ENCODE data around the gene CAMLG. TPM values are rescaled to one million over a fixed set of nuclear protein-coding genes. Genes with fewer than 3 reads are reported as not detected.

CAMLG gene
- total RNA-seq, 1 experiment from 2014 or later: 29.3 TPM

DNA sequence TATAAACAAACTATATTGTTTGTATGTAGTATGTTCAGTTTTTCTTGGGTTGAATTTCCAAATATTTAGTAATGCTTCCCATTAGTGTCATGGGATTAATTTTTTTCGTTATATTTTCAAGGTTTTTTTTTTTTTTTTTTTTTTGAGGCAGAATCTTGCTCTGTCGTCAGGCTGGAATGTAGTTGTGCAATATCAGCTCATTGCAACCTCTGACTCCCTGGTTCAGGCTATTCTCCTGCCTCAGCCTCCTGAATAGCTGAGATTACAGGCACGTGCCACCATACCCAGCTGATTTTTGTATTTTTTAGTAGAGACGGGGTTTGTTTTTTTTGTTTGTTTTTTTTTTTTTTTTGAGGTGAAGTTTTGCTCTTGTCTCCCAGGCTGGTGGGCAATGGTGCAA, 30.9 kb downstream of the CAMLG start:
- peaks cover 55 to 61% of the 10 kb centered on the region in 2 experiments for H3K36me3 ChIP-seq (ENCODE audit: control insufficient read depth in 1 of 2, insufficient read depth in 2 of 2, low read length in 2 of 2)
- RAD21 ChIA-PET (ENCODE audit: low non-redundant PET in 1 of 2, low total read pairs in 2 of 2, uncharacterized antibody in 2 of 2, unreplicated experiment in 2 of 2): no interaction called here
- H3K9me2 ChIP-seq (ENCODE audit: insufficient read depth): no peaks in the 10 kb centered on the region
- H3K27me3 ChIP-seq (ENCODE audit: insufficient read depth, low read length): no peaks in the 10 kb centered on the region
- BruUV-seq (replicated peaks): no TSS peak
- no peaks in the 10 kb centered on the region for H4K20me1 ChIP-seq (ENCODE audit: insufficient read depth)
- CTCF ChIA-PET: no interaction called here
- H3K4me1 ChIP-seq (ENCODE audit: control insufficient read depth in 1 of 2, insufficient read depth in 2 of 2, low read length in 2 of 2): no peaks in the 10 kb centered on the region
- no peak overlapping the region for H3K27ac ChIP-seq (ENCODE audit: low read depth, low read length)
- POLR2A ChIA-PET: interaction anchor here (0.7 kb wide), 2 partner anchors 92 to 135 kb away, joined by 3 to 4 read pairs; no protein-coding TSS in a partner anchor
- DNase-seq (ENCODE audit: low read depth, low spot score) (no peak), ATAC-seq (no peak)
- H3K79me2 ChIP-seq (ENCODE audit: insufficient read depth, low read length): peaks cover 73% of the 10 kb centered on the region
- H3K4me2 ChIP-seq (ENCODE audit: low read length): no peak overlapping the region
- no peaks in the 10 kb centered on the region for H3K9me3 ChIP-seq (ENCODE audit: control insufficient read depth in 1 of 2, insufficient read depth in 1 of 2, low read depth in 1 of 2, low read length in 2 of 2)
- intact Hi-C loops (cut with micrococcal nuclease): no loop called here
- no peak overlapping the region for H3K4me3 ChIP-seq (replicated peaks in 1 of 2; ENCODE audit: low read depth in 1 of 2, low read length in 2 of 2)
- no peak overlapping the region for H2AFZ ChIP-seq (ENCODE audit: low read depth, low read length, poor library complexity, severe bottlenecking)
- H3K9ac ChIP-seq (ENCODE audit: low read length): no peak overlapping the region
- no peak for TF ChIP-seq JUND (IDR thresholded peaks at IDR 0.05)
- TF ChIP-seq, protein P1, sequence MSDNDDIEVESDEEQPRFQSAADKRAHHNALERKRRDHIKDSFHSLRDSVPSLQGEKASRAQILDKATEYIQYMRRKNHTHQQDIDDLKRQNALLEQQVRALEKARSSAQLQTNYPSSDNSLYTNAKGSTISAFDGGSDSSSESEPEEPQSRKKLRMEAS (IDR thresholded peaks at IDR 0.05): no peak
- no peak for TF ChIP-seq EGR1 (IDR thresholded peaks at IDR 0.05; ENCODE audit: low read depth)
- no peak for TF ChIP-seq CEBPB (IDR thresholded peaks at IDR 0.05; ENCODE audit: low read depth)
- TF ChIP-seq, protein P2, sequence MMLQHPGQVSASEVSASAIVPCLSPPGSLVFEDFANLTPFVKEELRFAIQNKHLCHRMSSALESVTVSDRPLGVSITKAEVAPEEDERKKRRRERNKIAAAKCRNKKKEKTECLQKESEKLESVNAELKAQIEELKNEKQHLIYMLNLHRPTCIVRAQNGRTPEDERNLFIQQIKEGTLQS (IDR thresholded peaks at IDR 0.05): no peak

DNA sequence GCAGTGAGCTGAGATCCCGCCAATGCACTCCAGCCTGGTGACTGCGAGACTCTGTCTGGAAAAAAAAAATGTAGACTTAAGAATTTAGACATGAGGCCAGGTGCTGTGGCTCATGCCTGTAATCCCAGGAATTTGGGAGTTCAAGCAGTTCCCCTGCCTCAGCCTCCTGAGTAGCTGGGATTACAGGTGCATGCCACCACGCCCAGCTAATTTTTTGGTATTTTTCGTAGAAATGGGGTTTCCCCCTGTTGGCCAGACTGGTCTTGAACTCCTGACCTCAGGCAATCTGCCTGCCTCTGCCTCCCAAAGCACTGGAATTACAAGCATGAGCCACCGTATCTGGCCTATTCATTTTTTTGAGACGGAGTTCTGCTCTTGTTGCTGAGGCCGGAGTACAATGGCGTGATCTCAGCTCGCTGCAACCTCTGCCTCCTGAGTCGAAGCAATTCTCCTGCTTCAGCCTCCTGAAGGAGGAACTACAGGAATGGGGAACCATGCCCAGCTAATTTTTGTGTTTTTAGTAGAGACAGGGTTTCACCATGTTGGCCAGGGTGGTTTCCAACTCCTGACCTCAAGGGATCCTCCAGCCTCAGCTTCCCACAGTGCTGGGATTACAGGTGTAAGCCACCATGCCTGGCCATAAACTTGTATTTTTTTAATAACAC, 34.2 kb downstream of the CAMLG start:
- ChIA-PET POLR2A (no interaction called here), RAD21 (ENCODE audit: low non-redundant PET in 1 of 2, low total read pairs in 2 of 2, uncharacterized antibody in 2 of 2, unreplicated experiment in 2 of 2) (no interaction called here)

More for the DNA sequence above, 34.2 kb downstream of the CAMLG start:
- Histone ChIP-seq H2AFZ (ENCODE audit: low read depth, low read length, poor library complexity, severe bottlenecking) (no peak overlapping the region), H3K36me3 (ENCODE audit: control insufficient read depth in 1 of 2, insufficient read depth in 2 of 2, low read length in 2 of 2) (peaks cover 58 to 63% of the 10 kb centered on the region in 2 experiments), H3K27me3 (ENCODE audit: insufficient read depth, low read length) (no peaks in the 10 kb centered on the region), H3K9me3 (ENCODE audit: control insufficient read depth in 1 of 2, insufficient read depth in 1 of 2, low read depth in 1 of 2, low read length in 2 of 2) (no peaks in the 10 kb centered on the region), H3K4me2 (ENCODE audit: low read length) (no peak overlapping the region), H3K9me2 (ENCODE audit: insufficient read depth) (no peaks in the 10 kb centered on the region), H4K20me1 (ENCODE audit: insufficient read depth) (no peaks in the 10 kb centered on the region; the same call in 1 of the 2 replicates), H3K4me3 (replicated peaks in 1 of 2; ENCODE audit: low read depth in 1 of 2, low read length in 2 of 2) (no peak overlapping the region), H3K9ac (ENCODE audit: low read length) (no peak overlapping the region), H3K4me1 (ENCODE audit: control insufficient read depth in 1 of 2, insufficient read depth in 2 of 2, low read length in 2 of 2) (no peaks in the 10 kb centered on the region), H3K79me2 (ENCODE audit: insufficient read depth, low read length) (peaks cover 53% of the 10 kb centered on the region), H3K27ac (ENCODE audit: low read depth, low read length) (no peak overlapping the region)
- TF ChIP-seq, protein P2 (IDR thresholded peaks at IDR 0.05): no peak
- TF ChIP-seq CBX3 (IDR thresholded peaks at IDR 0.05; ENCODE audit: low read depth) (no peak), SP1 (IDR thresholded peaks at IDR 0.05; ENCODE audit: low read depth) (no peak), RAD21 (IDR thresholded peaks at IDR 0.05; ENCODE audit: low read depth) (no peak), EZH2 (IDR thresholded peaks at IDR 0.05) (no peak), CEBPB (IDR thresholded peaks at IDR 0.05; ENCODE audit: low read depth) (no peak), ZNF274 (IDR thresholded peaks at IDR 0.05; ENCODE audit: low read depth, low read length) (no peak), SIN3A (IDR thresholded peaks at IDR 0.05; ENCODE audit: low read depth) (no peak)
- DNase-seq (ENCODE audit: low read depth, low spot score) (no peak), ATAC-seq (no peak)
- intact Hi-C loops (cut with micrococcal nuclease): no loop called here
- no TSS peak for BruUV-seq (replicated peaks)
- CTCF ChIA-PET: no interaction called here

Measured in HCT116 (cell line).